H4 (cell line): Measurements from ENCODE around the gene MYO10. TPM values are rescaled to one million over a fixed set of nuclear protein-coding genes. Genes with fewer than 3 reads are reported as not detected.
"Not testable (repeated sequence)": the region's sequence is repeated elsewhere in the genome, so short reads cannot be mapped to it uniquely, and the experiment has no call there.

ENCODE experiments used
- DNase-seq: peaks from one replicate; pipeline ENCODE4 v3.0.0-alpha.2; 2015; ENCODE audit warnings: low spot score
- total RNA-seq: library from RNA; depleted of rRNA; stranded (reverse); fragments of >200 nt; shearing (Covaris generic); gene quantifications from 2 replicates; pipeline ENCODE4 v1.2.3, GENCODE V29; 2014; rRNA removed

MYO10 gene
- 28.7 and 34.7 TPM in 2 replicates for total RNA-seq

- DNase-seq = peak; percentile 64
These were observed at the start of gene MYO10 for GRCh38 chr5:16936150-16936988. Gene MYO10 (minus strand): TSS chr5:16936288. CDS start chr5:16935808, 480 bp downstream.

GRCh38 chr5:16985304-16985703 lies 49.2 kb upstream of the MYO10 start:
- DNase-seq = not testable (repeated sequence)

GRCh38 chr5:16983972-16984371 lies 47.9 kb upstream of the MYO10 start:
- no peak for DNase-seq

GRCh38 chr5:16983022-16983639 lies 47.0 kb upstream of the MYO10 start:
- no peak for DNase-seq

- no peak for DNase-seq
These were observed 45.6 kb upstream of the MYO10 start for GRCh38 chr5:16981700-16982099.

- peak; percentile 71 for DNase-seq
These were observed 44.9 kb upstream of the MYO10 start for GRCh38 chr5:16980983-16981382.

GRCh38 chr5:16978296-16978695 lies 42.2 kb upstream of the MYO10 start:
- DNase-seq = no peak

- no peak for DNase-seq
These were observed 40.5 kb upstream of the MYO10 start for GRCh38 chr5:16976625-16977008.

GRCh38 chr5:16975950-16976624 lies 40.0 kb upstream of the MYO10 start:
- DNase-seq = no peak

- no peak for DNase-seq
These were observed 38.9 kb upstream of the MYO10 start for GRCh38 chr5:16974981-16975380.

GRCh38 chr5:16970826-16971225 lies 34.7 kb upstream of the MYO10 start:
- DNase-seq = no peak

- no peak for DNase-seq
These were observed 34.2 kb upstream of the MYO10 start for GRCh38 chr5:16970260-16970659.

GRCh38 chr5:16965581-16965980 lies 29.5 kb upstream of the MYO10 start:
- no peak for DNase-seq

GRCh38 chr5:16963821-16964220 lies 27.7 kb upstream of the MYO10 start:
- DNase-seq = no peak

GRCh38 chr5:16961131-16961530 lies 25.0 kb upstream of the MYO10 start:
- DNase-seq = no peak

GRCh38 chr5:16957304-16958196 lies 21.5 kb upstream of the MYO10 start:
- peak; percentile 45 for DNase-seq

- DNase-seq = no peak
These were observed 17.6 kb upstream of the MYO10 start for GRCh38 chr5:16953729-16954128.

- DNase-seq = no peak
These were observed 17.0 kb upstream of the MYO10 start for GRCh38 chr5:16952968-16953671.

- no peak for DNase-seq
These were observed 10.6 kb upstream of the MYO10 start for GRCh38 chr5:16946725-16947124.

GRCh38 chr5:16944816-16945562 lies 8.9 kb upstream of the MYO10 start:
- no peak for DNase-seq
